Endothelial cell of umbilical vein (primary cell): Measurements from ENCODE around the gene SELE. TPM values are rescaled to one million over a fixed set of nuclear protein-coding genes. Genes with fewer than 3 reads are reported as not detected.

Source experiments
- BruUV-seq: library from RNA; stranded (reverse); fragments of 400-500 nt; replicated peaks from 2 replicates; lab custom pipeline; 2021; lab: Mats Ljungman, UMichigan
- CTCF ChIA-PET: fragments of 300-600, 350-600 bp; sonication (Branson Sonifier 250); formaldehyde crosslinking; loops from one replicate; lab custom pipeline; 2021; ENCODE audit warnings: antibody characterized with exemption, inconsistent platforms; lab: Charles Lee
- POLR2A ChIA-PET: fragments of 300-600, 350-600 bp; sonication (Branson Sonifier 250); formaldehyde crosslinking; loops from one replicate; lab custom pipeline; 2021; ENCODE audit warnings: antibody characterized with exemption, inconsistent platforms; lab: Charles Lee
- DNase-seq: peaks from one replicate; pipeline ENCODE4 v3.0.0-alpha.2; 2011; ENCODE audit warnings: low read depth, low spot score
- FAIRE-seq: peaks from 2 replicates; lab custom pipeline; 2011; peaks lifted over from hg19 to GRCh38; lab: Jason Lieb, UNC
- H2AFZ ChIP-seq: 2 replicates; pipeline ENCODE4 v1.6.0; 2012; ENCODE audit warnings: low read depth, low read length, control low read depth, inconsistent platforms
- H3K27ac ChIP-seq: 2 replicates; pipeline ENCODE4 v1.5.1; 2011; ENCODE audit warnings: low read depth, mild to moderate bottlenecking, control low read depth, low read length, moderate library complexity; ENCODE audit not compliant: insufficient read depth
- H3K27me3 ChIP-seq, 2 experiments: 2 replicates each; pipeline versions ENCODE4 v1.6.0 to v1.6.1; 2011; ENCODE audit warnings: low read length in 2 of 2, mixed read lengths in 1 of 2; ENCODE audit not compliant: control insufficient read depth in 2 of 2, insufficient read depth in 2 of 2
- H3K36me3 ChIP-seq, 2 experiments: 2 replicates in 1 of 2; 3 replicates in 1 of 2; pipeline ENCODE4 v1.5.1; 2011; ENCODE audit warnings: low read length in 2 of 2, mild to moderate bottlenecking in 1 of 2, moderate library complexity in 1 of 2; ENCODE audit not compliant: control insufficient read depth in 2 of 2, insufficient read depth in 2 of 2; ENCODE audit errors: extremely low read depth in 1 of 2
- H3K4me1 ChIP-seq: 3 replicates; pipeline ENCODE4 v1.5.1; 2011; ENCODE audit warnings: mild to moderate bottlenecking, low read length; ENCODE audit not compliant: control insufficient read depth, insufficient read depth; ENCODE audit errors: extremely low read depth
- H3K4me2 ChIP-seq: 2 replicates; pipeline ENCODE4 v1.6.1; 2011; ENCODE audit warnings: low read length, control low read depth, mixed read lengths; ENCODE audit not compliant: insufficient read depth
- H3K4me3 ChIP-seq, 3 experiments: fragments of 200-600 bp in 1 of 3; sonication (generic), shearing (Covaris generic) in 1 of 3; replicated peaks in 1 of 3; 2 replicates each; pipeline ENCODE4 v1.5.1; 2011 to 2016; ENCODE audit warnings: control low read depth in 3 of 3, low read length in 3 of 3, mild to moderate bottlenecking in 2 of 3, inconsistent platforms in 1 of 3, low read depth in 1 of 3, moderate library complexity in 1 of 3; ENCODE audit not compliant: insufficient read depth in 1 of 3
- H3K79me2 ChIP-seq: 2 replicates; pipeline ENCODE4 v1.6.0; 2012; ENCODE audit warnings: low read length, inconsistent platforms; ENCODE audit not compliant: control insufficient read depth, insufficient read depth
- H3K9ac ChIP-seq: replicated peaks from 2 replicates; pipeline ENCODE3; 2011; ENCODE audit warnings: low read length, control low read depth; ENCODE audit not compliant: insufficient read depth; ENCODE audit errors: extremely low read depth
- H3K9me1 ChIP-seq: replicated peaks from 3 replicates; pipeline ENCODE4 v1.6.0; 2011; ENCODE audit warnings: mild to moderate bottlenecking, low read length; ENCODE audit not compliant: control insufficient read depth, insufficient read depth; ENCODE audit errors: extremely low read depth
- H3K9me3 ChIP-seq: replicated peaks from 2 replicates; pipeline ENCODE4 v1.5.1; 2012; ENCODE audit warnings: low read length, inconsistent platforms; ENCODE audit not compliant: control insufficient read depth, insufficient read depth
- H4K20me1 ChIP-seq: replicated peaks from 2 replicates; pipeline ENCODE3; 2011; ENCODE audit warnings: mild to moderate bottlenecking, low read length; ENCODE audit not compliant: control insufficient read depth, insufficient read depth; ENCODE audit errors: extremely low read depth
- EZH2 ChIP-seq: IDR thresholded peaks from 2 replicates; pipeline ENCODE4 v1.6.1; 2012; ENCODE audit warnings: borderline replicate concordance, low read depth, mild to moderate bottlenecking, moderate library complexity, low read length, inconsistent platforms; ENCODE audit not compliant: severe bottlenecking
- FOS ChIP-seq: IDR thresholded peaks from 2 replicates; pipeline ENCODE4 v1.6.1; 2011; ENCODE audit warnings: mild to moderate bottlenecking, low read length, moderate library complexity, borderline replicate concordance; ENCODE audit not compliant: insufficient read depth
- GATA2 ChIP-seq: IDR thresholded peaks from 2 replicates; pipeline ENCODE4 v1.7.0; 2011; ENCODE audit warnings: low read depth, mild to moderate bottlenecking, moderate library complexity, mixed read lengths, low read length; ENCODE audit not compliant: insufficient read length, insufficient read depth
- JUN ChIP-seq: IDR thresholded peaks from 2 replicates; pipeline ENCODE4 v1.6.1; 2011; ENCODE audit warnings: borderline replicate concordance, low read depth; ENCODE audit not compliant: insufficient read length, insufficient read depth
- MYC ChIP-seq: IDR thresholded peaks from one replicate; pipeline ENCODE4 v1.6.1; 2011; ENCODE audit warnings: mild to moderate bottlenecking, low read depth, low read length
- POLR2A ChIP-seq: IDR thresholded peaks from 2 replicates; pipeline ENCODE4 v1.6.1; 2012; ENCODE audit warnings: low read depth, mild to moderate bottlenecking, control low read depth, low read length
- POLR2AphosphoS5 ChIP-seq: IDR thresholded peaks from 2 replicates; pipeline ENCODE4 v1.6.1; 2012; ENCODE audit warnings: low read depth, mild to moderate bottlenecking, control low read depth, low read length, moderate library complexity; ENCODE audit not compliant: insufficient read depth
- dilution Hi-C: fragments of 300-500 bp; cut with MboI; formaldehyde crosslinking; loops from one replicate; pipeline ENCODE4 v1.15.0; 2019; ENCODE audit warnings: low sequenced_read_pairs; ENCODE audit not compliant: extremely low pct_ligation_motif_present
- intact Hi-C: fragments of 100-400 bp; cut with micrococcal nuclease; formaldehyde crosslinking; loops from one replicate; pipeline ENCODE4 v1.10.0; 2022
- polyA plus RNA-seq, 4 experiments: library from polyadenylated mRNA; depleted of rRNA in 3 of 4; stranded (reverse) in 3 of 4; unstranded in 1 of 4; fragments of >200 nt; gene quantifications; 2 replicates each; pipeline versions ENCODE4 v1.2.1 to v1.2.3, GENCODE V29; 2011 to 2012; ENCODE audit warnings: missing spikeins in 1 of 4
- total RNA-seq: library from RNA; stranded (reverse); gene quantifications from 2 replicates; pipeline ENCODE4 v1.2.3, GENCODE V29; 2021
- TF ChIP-seq, protein P1 (sequence below), 2 donors: IDR thresholded peaks; 1 replicate in 1 of 2; 2 replicates in 1 of 2; pipeline ENCODE4 v1.5.1; 2011; ENCODE audit warnings: low read length in 2 of 2, mild to moderate bottlenecking in 2 of 2, moderate library complexity in 2 of 2, control low read depth in 1 of 2, inconsistent platforms in 1 of 2, low read depth in 1 of 2; ENCODE audit not compliant: insufficient read depth in 1 of 2; ENCODE audit errors: extremely low read depth in 1 of 2
- TF ChIP-seq, protein P2 (sequence below): IDR thresholded peaks from 2 replicates; pipeline ENCODE4 v1.6.1; 2011; ENCODE audit not compliant: insufficient read depth, insufficient read length

Gene SELE
- total and polyA plus RNA-seq, 2 donors (not counting 3 experiments of a cell fraction or from before 2014, with no cell fraction given) = 1.5 to 4.7 TPM

DNA sequence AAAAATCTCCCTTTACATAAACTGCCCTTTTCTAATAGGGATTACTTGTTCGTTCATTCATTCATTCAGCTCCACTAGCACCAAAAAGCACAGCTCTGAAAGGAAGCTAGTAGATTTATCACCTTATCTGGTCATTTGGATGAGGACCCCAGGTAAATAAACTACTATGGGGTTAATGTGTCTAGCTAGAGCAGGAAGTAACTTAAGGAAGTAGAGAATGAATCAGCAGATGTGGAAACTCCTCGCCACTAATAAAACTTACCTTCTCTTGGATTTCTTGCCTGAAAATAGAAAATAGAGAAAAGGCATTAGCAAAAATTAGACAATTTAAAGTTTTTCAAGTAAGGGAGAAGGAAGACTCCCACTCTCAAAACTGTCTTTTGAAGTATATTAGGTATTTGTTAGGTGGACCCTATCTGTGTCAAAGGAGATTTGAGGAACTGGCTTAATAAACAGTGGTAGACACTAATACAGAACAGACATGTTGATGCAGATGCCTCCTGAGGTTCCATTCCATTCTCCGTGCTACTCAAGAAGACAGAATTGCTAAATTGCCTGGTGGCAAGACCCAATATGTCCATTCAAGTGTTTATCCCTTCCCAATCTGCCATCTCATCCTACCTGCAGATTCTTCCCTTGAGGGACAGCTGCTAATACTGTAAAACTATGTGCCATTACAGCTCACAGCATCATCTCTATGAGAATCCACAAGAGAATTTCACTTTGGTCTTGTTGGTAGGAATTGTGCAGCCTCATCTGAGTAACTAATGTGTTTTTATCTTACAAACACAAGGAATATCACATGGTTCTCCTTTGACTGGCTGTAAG lies 37.4 kb downstream of the SELE start:
- Histone ChIP-seq H3K9me3 (no peaks in the 10 kb centered on the region), H3K9ac (no peak overlapping the region), H3K36me3 (no peaks in the 10 kb centered on the region), H2AFZ (no peak overlapping the region), H3K9me1 (no peaks in the 10 kb centered on the region), H3K27ac (no peak overlapping the region), H3K4me1 (peaks cover 5% of the 10 kb centered on the region), H3K27me3 (no peaks in the 10 kb centered on the region), H3K4me3 (no peak overlapping the region), H3K79me2 (no peaks in the 10 kb centered on the region), H3K4me2 (peak overlapping the region; percentile 30), H4K20me1 (no peaks in the 10 kb centered on the region)
- no peak for FAIRE-seq
- ChIA-PET POLR2A (no interaction called here), CTCF (interaction anchor here (1.5 to 2.1 kb wide), 2 partner anchors 16 to 95 kb away, joined by 8 to 9 read pairs; no protein-coding TSS in a partner anchor)
- DNase-seq = peak; percentile 34
- BruUV-seq = no TSS peak
- TF ChIP-seq EZH2 (no peak), MYC (no peak), POLR2A (no peak), FOS (peak; percentile 48), POLR2AphosphoS5 (no peak), GATA2 (peak; percentile 20), JUN (no peak)
- TF ChIP-seq, protein P1, sequence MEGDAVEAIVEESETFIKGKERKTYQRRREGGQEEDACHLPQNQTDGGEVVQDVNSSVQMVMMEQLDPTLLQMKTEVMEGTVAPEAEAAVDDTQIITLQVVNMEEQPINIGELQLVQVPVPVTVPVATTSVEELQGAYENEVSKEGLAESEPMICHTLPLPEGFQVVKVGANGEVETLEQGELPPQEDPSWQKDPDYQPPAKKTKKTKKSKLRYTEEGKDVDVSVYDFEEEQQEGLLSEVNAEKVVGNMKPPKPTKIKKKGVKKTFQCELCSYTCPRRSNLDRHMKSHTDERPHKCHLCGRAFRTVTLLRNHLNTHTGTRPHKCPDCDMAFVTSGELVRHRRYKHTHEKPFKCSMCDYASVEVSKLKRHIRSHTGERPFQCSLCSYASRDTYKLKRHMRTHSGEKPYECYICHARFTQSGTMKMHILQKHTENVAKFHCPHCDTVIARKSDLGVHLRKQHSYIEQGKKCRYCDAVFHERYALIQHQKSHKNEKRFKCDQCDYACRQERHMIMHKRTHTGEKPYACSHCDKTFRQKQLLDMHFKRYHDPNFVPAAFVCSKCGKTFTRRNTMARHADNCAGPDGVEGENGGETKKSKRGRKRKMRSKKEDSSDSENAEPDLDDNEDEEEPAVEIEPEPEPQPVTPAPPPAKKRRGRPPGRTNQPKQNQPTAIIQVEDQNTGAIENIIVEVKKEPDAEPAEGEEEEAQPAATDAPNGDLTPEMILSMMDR (IDR thresholded peaks at IDR 0.05; ENCODE audit: extremely low read depth in 1 of 2, insufficient read depth in 1 of 2, low read depth in 1 of 2, low read length in 2 of 2) = no peak
- TF ChIP-seq, protein P2, sequence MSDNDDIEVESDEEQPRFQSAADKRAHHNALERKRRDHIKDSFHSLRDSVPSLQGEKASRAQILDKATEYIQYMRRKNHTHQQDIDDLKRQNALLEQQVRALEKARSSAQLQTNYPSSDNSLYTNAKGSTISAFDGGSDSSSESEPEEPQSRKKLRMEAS = no peak
- intact Hi-C loops (no loop called here), dilution Hi-C loops (no loop called here)
